ENCODE results near the gene PHIP. TPM values are rescaled to one million over a fixed set of nuclear protein-coding genes. Genes with fewer than 3 reads are reported as not detected.

Gene PHIP
- total and polyA plus RNA-seq, 2 of the 8 experiments (the other 6 are each of a cell fraction or from before 2014, with no cell fraction given) = 7.3 to 56.2 TPM

- no peak for TF ChIP-seq CHD7 (IDR thresholded peaks at IDR 0.05; ENCODE audit: insufficient replicate concordance, low read length)
- no peak for TF ChIP-seq SIX5 (IDR thresholded peaks at IDR 0.05; ENCODE audit: low read depth, low read length)
- TF ChIP-seq E2F6 (IDR thresholded peaks at IDR 0.05) = no peak
- no peak for TF ChIP-seq SP4 (IDR thresholded peaks at IDR 0.05; ENCODE audit: low read length)
These were observed 168.0 kb downstream of the PHIP start (continued) for GRCh38 chr6:78910010-78910409.

Measured in H1 (cell line).